Measurements from ENCODE around the gene AFTPH.

The AFTPH gene

GRCh38 chr2:64542071-64543007 lies 18.2 kb downstream of the AFTPH start:
- DNase-seq: no peak

GRCh38 chr2:64543008-64543697 lies 19.0 kb downstream of the AFTPH start:
- DNase-seq: no peak

DNA sequence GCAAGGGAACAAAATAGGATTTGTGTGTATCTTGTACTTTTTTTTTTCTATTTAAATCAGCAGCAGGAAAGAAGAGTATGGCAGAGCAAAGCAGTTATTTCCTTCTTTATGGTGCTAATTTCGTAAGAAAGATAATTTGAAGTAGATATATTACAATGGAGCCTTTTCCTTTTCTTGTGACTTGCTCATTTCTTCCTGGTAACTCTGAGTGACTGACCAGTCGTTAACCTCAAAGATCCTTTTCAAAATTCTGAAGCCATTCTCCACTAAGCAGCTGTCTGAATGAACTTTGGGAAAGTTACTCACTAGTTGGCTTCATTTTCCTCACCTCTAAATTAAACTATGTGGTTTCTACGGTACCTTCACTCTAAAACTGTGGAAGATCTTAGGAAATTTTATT lies 24.6 kb downstream of the AFTPH start:
- DNase-seq: no peak

GRCh38 chr2:64550042-64550441 lies 25.9 kb downstream of the AFTPH start:
- no peak for DNase-seq

DNA sequence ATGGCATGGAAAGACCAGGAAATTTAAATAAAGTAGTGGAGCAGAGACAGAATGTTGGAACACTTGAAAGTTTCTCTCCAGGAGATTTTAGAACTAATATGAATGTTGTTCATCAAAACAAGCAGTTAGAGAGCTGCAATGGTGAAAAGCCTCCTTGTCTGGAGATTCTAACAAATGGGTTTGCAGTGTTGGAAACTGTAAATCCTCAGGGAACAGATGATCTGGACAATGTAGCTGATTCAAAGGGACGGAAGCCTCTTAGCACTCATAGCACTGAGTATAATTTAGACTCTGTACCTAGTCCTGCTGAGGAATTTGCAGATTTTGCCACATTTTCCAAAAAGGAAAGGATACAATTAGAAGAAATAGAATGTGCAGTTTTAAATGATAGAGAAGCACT lies 27.7 kb downstream of the AFTPH start:
- no peak for DNase-seq

GRCh38 chr2:64554117-64554516 lies 30.0 kb downstream of the AFTPH start:
- no peak for DNase-seq

- DNase-seq: no peak
These were observed 34.4 kb downstream of the AFTPH start for GRCh38 chr2:64558445-64559081.

DNA sequence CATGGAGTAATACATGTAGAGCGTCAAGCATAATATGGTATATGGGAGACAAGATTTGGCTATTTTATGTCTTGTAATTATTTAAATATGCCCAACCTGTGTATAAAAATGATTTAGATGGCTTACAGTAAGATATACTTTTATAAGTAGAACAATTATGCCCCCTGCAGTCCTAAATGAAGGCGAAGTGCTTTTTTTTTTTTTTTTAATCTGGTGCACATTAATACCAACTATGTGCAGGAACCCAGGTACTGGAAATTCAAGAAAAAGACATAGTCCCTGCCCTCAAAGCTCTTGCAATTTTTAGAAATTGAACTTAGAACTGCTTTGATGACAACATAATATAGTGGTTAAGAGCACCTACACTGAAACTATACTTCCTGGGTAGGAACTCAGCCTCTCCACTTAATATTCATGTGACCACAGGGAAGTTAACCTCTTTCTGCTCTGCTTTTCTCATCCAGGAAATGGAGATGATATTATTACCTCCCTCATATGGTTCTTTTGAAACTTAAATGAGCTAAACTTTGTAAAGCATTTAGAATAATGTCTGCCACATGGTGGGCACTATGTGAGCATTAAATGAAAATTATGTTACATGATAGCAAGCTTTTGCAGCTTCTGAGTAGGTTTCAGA lies 38.1 kb downstream of the AFTPH start:
- DNase-seq: no peak

DNA sequence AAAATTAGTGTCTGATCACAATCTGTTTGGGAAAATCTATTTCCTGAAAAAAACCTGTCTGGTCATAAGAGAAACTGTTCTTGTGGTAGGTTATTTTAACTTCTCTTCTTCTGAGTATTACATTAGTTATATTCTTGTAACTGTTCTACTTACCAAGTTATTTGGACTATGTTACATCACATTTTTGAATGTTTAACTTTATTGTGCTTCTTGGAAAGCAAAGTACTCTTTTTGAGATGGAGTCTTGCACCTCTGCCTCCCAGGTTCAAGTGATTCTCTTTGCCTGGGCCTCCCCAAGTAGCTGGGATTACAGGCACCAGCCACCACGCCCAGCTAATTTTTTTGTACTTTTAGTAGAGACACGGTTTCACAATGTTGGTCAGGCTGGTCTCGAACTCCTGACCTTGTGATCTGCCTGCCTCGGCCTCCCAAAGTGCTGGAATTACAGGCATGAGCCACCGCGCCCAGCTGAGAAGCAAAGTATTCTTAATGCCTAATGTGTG lies 39.4 kb downstream of the AFTPH start:
- no peak for DNase-seq

DNA sequence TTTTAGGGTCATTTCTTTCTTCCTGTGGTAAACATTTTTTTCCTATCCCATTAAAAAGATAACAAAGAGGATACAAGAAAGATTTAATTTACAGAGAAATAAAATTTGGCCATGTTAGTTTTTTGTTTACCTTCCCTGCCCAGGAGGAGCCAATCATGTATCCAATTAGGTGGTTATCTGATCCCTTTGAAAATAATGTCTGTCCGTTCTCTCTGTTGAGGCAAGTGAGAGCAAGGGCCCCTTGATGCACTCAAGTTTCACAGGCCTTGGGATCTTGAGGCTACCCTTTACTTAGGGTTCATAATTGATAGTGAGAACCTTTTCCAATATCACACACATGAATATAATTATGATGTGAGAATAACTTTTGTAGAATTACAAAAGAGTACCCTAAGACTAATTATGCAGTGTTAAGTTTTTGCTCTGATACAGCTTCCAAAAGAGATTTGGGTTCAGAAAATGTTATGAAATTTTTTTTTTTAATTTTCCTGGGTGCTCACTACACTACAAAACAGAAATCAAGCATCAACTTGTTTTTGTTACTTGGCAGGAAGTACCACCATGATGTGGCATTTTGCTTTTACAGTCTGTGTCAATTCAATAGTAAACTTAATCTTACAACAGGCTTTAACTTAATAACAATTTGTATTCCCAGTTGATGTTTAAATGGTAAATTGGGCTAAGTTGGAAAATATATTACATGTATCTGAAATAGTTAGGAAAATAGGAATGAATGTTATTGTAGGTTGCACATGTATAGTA lies 42.0 kb downstream of the AFTPH start:
- no peak for DNase-seq

DNA sequence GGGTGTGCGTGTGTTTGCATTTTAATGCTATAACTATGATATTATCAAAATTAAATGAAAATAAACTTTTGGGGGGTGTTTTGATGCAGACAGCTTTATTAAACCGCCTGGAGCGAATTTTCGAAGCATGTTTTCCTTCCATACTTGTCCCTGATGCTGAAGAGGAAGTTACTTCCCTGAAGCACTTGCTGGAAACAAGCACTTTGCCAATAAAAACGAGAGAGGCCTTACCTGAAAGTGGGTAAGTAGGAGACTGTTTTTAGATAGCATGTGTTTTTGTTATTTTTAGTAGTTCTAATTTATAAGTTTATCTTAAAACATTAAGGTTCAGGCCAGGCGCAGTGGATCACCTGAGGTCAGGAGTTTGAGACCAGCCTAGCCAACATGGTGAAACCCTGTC lies 43.3 kb downstream of the AFTPH start:
- no peak for DNase-seq

GRCh38 chr2:64568836-64569235 lies 44.7 kb downstream of the AFTPH start:
- DNase-seq: no peak

GRCh38 chr2:64574871-64575270 lies 50.7 kb downstream of the AFTPH start:
- DNase-seq: no peak

GRCh38 chr2:64581018-64581417 lies 56.9 kb downstream of the AFTPH start:
- no peak for DNase-seq

DNA sequence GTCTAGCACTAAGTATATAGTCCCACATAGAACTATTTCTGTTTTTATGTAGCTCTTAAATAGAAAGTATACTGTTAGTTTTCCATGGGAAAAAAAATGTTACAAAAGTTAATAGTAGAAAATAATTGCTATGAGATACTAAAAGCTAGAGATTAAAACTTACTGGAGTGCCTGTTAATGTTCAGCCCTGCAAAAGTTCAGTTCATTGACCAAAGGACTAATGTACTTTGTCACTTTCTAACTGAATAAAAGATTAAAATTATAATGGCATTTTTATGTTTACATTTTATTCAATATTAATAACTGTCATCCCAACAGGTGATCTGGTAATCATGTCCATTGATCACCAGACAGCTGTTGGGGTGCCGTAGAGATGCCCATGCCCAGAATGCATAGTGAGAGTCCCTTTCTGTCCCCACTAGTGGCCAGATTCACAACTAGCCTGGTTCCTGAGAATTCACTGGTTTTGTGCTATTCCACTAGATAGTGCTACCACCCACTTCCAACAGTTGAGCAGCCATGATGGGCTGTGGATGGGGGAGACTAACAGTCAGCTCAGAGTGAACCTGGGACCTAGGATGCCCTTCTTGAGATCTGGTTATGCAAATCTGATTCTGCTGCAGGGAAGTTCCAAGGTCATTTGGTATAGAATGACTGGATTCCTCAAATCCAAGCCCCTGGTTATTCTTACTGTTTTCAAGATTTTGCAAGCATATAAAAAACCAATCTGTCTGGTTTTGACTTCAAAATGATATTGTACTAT lies 57.8 kb downstream of the AFTPH start:
- DNase-seq: no peak

GRCh38 chr2:64582774-64583340 lies 58.7 kb downstream of the AFTPH start:
- DNase-seq: no peak

- no peak for DNase-seq
These were observed 61.9 kb downstream of the AFTPH start for GRCh38 chr2:64586054-64586453.

DNA sequence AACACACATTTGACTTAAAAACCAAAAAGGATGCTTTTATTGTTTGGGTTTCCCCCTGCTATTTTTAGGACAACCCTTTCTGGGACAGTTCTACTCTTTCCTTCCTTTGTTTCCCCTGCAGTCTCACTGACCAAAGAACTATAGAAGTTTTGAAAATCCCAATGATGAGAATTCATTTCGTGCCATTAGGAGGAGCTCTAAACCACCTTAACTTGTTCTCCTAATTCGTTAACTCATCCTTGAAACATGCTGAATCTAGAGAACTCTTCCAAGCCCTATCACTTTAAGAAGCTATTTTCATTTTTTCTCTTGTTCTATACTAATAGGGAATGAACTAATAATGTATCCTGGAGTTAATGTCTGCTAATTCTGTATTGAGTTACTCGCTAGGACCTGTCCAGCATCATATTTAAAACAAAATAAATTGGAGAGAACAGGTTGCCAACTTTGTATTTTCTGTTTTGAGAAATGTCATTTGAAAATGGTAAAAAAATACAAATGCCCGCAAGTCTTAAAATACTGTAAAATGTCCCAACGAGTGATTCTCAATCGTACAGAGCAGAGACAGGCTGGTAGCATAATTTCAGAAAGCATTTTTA lies 62.9 kb downstream of the AFTPH start:
- DNase-seq: no peak

DNA sequence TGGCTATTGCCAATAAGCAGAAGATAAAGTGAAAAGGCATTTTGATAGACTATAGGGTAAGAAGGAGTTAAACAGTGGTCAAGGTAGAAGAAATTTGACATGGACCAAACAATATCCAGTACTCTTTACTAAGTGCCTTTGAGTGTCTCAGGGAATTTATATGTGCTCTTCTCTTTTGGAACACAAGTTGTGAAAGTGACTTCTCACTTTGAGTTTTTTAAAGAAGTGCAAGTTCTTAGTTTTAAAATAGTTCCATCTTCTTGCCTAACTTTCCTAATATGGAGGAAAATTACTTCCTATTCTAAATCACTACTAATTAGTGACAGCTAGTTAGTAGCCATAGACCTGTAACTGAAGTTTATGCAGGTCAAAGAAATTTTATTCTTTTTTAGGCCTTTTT lies 63.4 kb downstream of the AFTPH start:
- DNase-seq: no peak

GRCh38 chr2:64591188-64591587 lies 67.1 kb downstream of the AFTPH start:
- DNase-seq: no peak
